Measurements from ENCODE around the gene SLC2A1. TPM values are rescaled to one million over a fixed set of nuclear protein-coding genes. Genes with fewer than 3 reads are reported as not detected.

Gene SLC2A1
- total and polyA plus RNA-seq, 4 donors, result 9.5 to 143 (median 28.6) TPM

DNA sequence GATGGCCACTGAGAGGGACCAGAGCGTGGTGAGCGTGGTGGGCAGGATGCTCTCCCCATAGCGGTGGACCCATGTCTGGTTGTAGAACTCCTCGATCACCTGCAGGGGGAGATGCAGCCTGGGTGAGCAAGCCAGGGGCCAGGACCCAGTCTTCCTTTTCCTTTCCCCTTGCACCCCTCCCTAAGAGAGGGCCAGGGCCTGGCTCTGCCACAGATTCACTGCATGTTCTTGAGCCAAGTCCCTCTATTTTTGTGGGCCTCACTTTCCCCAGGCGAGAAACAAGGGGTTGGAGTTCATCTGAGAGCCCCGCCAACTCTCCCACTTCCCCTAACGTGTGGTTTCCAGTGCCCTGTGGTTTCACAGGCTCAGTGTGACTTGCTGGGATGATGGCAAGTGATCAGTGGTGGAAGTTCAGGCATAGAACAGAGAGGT lies 27.5 kb downstream of the SLC2A1 start:
- Histone ChIP-seq H3K36me3 (ENCODE audit: control insufficient read depth in 4 of 4, insufficient read depth in 4 of 4, low read length in 4 of 4) (peaks cover 0 to 25% (median 12%) of the 10 kb centered on the region in 4 donors), H3K9me3 (ENCODE audit: control insufficient read depth in 4 of 4, insufficient read depth in 3 of 4, low read length in 3 of 4) (no peaks in the 10 kb centered on the region), H3K27me3 (ENCODE audit: control insufficient read depth in 3 of 3, insufficient read depth in 3 of 3, low read length in 2 of 3) (no peaks in the 10 kb centered on the region), H3K4me1 (ENCODE audit: control insufficient read depth in 5 of 5, insufficient read depth in 5 of 5, low read length in 5 of 5) (peaks cover 0 to 24% (median 16%) of the 10 kb centered on the region in 5 donors), H3K4me3 (no peak overlapping the region), H3K9ac (ENCODE audit: insufficient read depth in 1 of 2, low read length in 2 of 2) (no peak overlapping the region), H3K27ac (ENCODE audit: low read depth in 1 of 2, low read length in 1 of 2) (peak overlapping the region in 1 of 2 donors; percentile 89)
- DNase-seq (peak; percentile 43 to 48 (median 44)), ATAC-seq (ENCODE audit: insufficient read depth, low FRiP score) (no peak)
- TF ChIP-seq, protein P1, sequence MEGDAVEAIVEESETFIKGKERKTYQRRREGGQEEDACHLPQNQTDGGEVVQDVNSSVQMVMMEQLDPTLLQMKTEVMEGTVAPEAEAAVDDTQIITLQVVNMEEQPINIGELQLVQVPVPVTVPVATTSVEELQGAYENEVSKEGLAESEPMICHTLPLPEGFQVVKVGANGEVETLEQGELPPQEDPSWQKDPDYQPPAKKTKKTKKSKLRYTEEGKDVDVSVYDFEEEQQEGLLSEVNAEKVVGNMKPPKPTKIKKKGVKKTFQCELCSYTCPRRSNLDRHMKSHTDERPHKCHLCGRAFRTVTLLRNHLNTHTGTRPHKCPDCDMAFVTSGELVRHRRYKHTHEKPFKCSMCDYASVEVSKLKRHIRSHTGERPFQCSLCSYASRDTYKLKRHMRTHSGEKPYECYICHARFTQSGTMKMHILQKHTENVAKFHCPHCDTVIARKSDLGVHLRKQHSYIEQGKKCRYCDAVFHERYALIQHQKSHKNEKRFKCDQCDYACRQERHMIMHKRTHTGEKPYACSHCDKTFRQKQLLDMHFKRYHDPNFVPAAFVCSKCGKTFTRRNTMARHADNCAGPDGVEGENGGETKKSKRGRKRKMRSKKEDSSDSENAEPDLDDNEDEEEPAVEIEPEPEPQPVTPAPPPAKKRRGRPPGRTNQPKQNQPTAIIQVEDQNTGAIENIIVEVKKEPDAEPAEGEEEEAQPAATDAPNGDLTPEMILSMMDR (IDR thresholded peaks at IDR 0.05; ENCODE audit: control extremely low read depth, extremely low read depth), result no peak
- WGBS, 2 donors, result 35 to 70% methylated on average over 7 of the region's 7 CpGs

- TF ChIP-seq, protein P1 (IDR thresholded peaks at IDR 0.05; ENCODE audit: control extremely low read depth, extremely low read depth), result no peak
- H3K36me3 ChIP-seq (ENCODE audit: control insufficient read depth in 4 of 4, insufficient read depth in 4 of 4, low read length in 4 of 4), result peaks cover 0 to 25% (median 14%) of the 10 kb centered on the region in 4 donors
- 91 to 97% methylated on average over 25 of the region's 25 CpGs for WGBS, 2 donors
- H3K27ac ChIP-seq (ENCODE audit: low read depth in 1 of 2, low read length in 1 of 2), result peak overlapping the region in 1 of 2 donors; percentile 89
- H3K4me1 ChIP-seq (ENCODE audit: control insufficient read depth in 5 of 5, insufficient read depth in 5 of 5, low read length in 5 of 5), result peaks cover 0 to 21% (median 9%) of the 10 kb centered on the region in 5 donors
- no peak overlapping the region for H3K4me3 ChIP-seq
- DNase-seq (no peak), ATAC-seq (ENCODE audit: insufficient read depth, low FRiP score) (no peak)
- H3K9me3 ChIP-seq (ENCODE audit: control insufficient read depth in 4 of 4, insufficient read depth in 3 of 4, low read length in 3 of 4), result no peaks in the 10 kb centered on the region
- no peaks in the 10 kb centered on the region for H3K27me3 ChIP-seq (ENCODE audit: control insufficient read depth in 3 of 3, insufficient read depth in 3 of 3, low read length in 2 of 3)
- no peak overlapping the region for H3K9ac ChIP-seq (ENCODE audit: insufficient read depth in 1 of 2, low read length in 2 of 2)
Observed at GRCh38 chr1:42930178-42931107, 28.2 kb downstream of the SLC2A1 start.

- TF ChIP-seq, protein P1 (IDR thresholded peaks at IDR 0.05; ENCODE audit: control extremely low read depth, extremely low read depth), result no peak
- H3K27me3 ChIP-seq (ENCODE audit: control insufficient read depth in 3 of 3, insufficient read depth in 3 of 3, low read length in 2 of 3), result no peaks in the 10 kb centered on the region
- no peak overlapping the region for H3K27ac ChIP-seq (ENCODE audit: low read depth in 1 of 2, low read length in 1 of 2)
- ATAC-seq (ENCODE audit: insufficient read depth, low FRiP score) (no peak), DNase-seq (no peak)
- 93% methylated on average over 26 of the region's 26 CpGs for WGBS, 2 donors
- no peak overlapping the region for H3K9ac ChIP-seq (ENCODE audit: insufficient read depth in 1 of 2, low read length in 2 of 2)
- no peak overlapping the region for H3K4me3 ChIP-seq
- no peaks in the 10 kb centered on the region for H3K9me3 ChIP-seq (ENCODE audit: control insufficient read depth in 4 of 4, insufficient read depth in 3 of 4, low read length in 3 of 4)
- peaks cover 0 to 25% (median 14%) of the 10 kb centered on the region in 4 donors for H3K36me3 ChIP-seq (ENCODE audit: control insufficient read depth in 4 of 4, insufficient read depth in 4 of 4, low read length in 4 of 4)
- peaks cover 0 to 25% (median 14%) of the 10 kb centered on the region in 5 donors for H3K4me1 ChIP-seq (ENCODE audit: control insufficient read depth in 5 of 5, insufficient read depth in 5 of 5, low read length in 5 of 5)
Observed at GRCh38 chr1:42929434-42930177, 29.1 kb downstream of the SLC2A1 start.
